GM13976 (cell line): ENCODE measurements around the gene SLC22A3.
A peak's percentile ranks its signal among the peaks of the same experiment; 100 is the strongest.

ENCODE experiments used
- DNase-seq: peaks from one replicate; pipeline ENCODE4 v3.0.0; 2012; ENCODE audit warnings: low spot score
- in situ Hi-C: fragments of 300-500 bp; cut with MboI; formaldehyde crosslinking; loops from one replicate; pipeline ENCODE4 v1.12.0; 2022; ENCODE audit warnings: low sequenced_read_pairs, mixed read lengths, inconsistent platforms; ENCODE audit not compliant: unreplicated experiment
- TF ChIP-seq, protein P1 (sequence below): IDR thresholded peaks from 2 replicates; pipeline ENCODE4 v1.5.1; 2012; ENCODE audit warnings: borderline replicate concordance, mild to moderate bottlenecking; ENCODE audit not compliant: insufficient read depth; ENCODE audit errors: extremely low read depth, missing control alignments, control extremely low read depth

The SLC22A3 gene

DNA sequence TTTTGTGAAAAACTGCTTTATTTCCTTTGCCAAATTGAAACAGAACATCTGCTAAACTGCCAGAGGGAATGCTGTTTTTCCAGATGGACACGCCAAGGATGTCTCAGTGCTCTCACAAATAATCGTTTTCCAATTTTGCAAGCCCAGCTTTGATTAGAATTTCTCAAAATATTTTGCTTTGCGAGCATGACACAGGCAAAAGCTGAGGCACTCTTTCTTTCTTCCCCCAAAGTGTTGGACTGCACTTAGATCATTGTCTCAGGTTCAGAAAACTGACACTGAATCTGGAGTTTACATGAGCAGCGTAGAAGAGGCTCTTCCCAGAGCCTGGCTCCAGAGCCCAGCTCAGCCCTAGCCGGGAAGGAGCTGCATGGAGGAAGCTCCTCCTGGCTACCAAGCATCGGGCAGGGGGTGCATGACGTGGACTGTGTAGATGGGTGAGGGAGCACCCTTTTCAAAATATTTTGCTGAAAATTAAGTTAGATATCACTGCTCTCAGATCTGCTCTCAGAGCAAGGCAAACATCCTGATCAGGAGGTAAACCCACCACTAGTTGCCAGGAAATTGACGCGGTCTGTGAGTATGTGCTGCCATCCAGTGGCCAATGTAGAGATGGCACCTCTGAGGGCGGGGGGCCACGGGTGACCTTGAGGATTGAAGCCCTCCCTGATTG is 107.5 kb downstream of the SLC22A3 start:
- in situ Hi-C loops, result loop anchor here (25.0 kb wide), 3 partner anchors 318 to 768 kb away; partner anchors contain the start of gene SOD2
- TF ChIP-seq, protein P1, sequence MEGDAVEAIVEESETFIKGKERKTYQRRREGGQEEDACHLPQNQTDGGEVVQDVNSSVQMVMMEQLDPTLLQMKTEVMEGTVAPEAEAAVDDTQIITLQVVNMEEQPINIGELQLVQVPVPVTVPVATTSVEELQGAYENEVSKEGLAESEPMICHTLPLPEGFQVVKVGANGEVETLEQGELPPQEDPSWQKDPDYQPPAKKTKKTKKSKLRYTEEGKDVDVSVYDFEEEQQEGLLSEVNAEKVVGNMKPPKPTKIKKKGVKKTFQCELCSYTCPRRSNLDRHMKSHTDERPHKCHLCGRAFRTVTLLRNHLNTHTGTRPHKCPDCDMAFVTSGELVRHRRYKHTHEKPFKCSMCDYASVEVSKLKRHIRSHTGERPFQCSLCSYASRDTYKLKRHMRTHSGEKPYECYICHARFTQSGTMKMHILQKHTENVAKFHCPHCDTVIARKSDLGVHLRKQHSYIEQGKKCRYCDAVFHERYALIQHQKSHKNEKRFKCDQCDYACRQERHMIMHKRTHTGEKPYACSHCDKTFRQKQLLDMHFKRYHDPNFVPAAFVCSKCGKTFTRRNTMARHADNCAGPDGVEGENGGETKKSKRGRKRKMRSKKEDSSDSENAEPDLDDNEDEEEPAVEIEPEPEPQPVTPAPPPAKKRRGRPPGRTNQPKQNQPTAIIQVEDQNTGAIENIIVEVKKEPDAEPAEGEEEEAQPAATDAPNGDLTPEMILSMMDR, result peak; percentile 85
- peak; percentile 62 for DNase-seq

DNA sequence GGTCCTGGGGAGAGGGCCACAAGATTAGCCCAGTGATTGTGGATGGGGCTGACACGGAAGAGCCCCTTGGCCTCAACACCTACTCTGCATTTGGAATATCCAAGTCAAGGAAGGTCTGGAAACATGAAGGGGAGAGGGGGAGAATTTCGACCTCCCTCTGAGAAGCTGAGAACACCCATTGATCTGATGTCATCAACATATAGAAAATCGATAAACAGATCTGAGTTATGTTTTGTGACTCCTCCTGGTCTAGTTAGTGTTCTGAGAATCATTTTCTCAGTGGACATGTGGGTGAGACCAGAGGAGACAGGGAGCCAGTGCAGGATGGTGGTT is 108.0 kb downstream of the SLC22A3 start:
- TF ChIP-seq, protein P1, result no peak
- no peak for DNase-seq
- in situ Hi-C loops, result loop anchor here (25.0 kb wide), 3 partner anchors 319 to 769 kb away; partner anchors contain the start of gene SOD2

DNA sequence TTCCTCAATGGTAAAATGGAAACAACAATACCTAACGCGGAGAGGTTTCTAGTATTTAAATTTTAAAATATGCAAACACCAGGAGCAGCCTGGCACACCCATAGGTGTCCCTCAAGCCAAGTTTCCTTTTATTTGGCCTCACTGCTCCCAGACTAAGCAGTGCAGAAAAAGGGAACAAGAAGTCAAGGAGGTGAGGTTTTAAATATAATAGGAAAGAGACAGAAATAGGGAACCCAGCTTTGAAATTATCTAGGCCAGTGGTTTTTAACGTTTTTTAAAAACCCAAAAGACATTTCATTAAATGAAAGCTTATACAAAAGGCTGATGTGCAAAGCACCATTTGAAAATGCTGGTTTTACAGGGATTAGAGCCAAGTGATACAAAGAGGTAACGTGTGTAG is 109.6 kb downstream of the SLC22A3 start:
- TF ChIP-seq, protein P1, result no peak
- DNase-seq, result no peak
- in situ Hi-C loops, result loop anchor here (25.0 kb wide), 3 partner anchors 321 to 771 kb away; partner anchors contain the start of gene SOD2

DNA sequence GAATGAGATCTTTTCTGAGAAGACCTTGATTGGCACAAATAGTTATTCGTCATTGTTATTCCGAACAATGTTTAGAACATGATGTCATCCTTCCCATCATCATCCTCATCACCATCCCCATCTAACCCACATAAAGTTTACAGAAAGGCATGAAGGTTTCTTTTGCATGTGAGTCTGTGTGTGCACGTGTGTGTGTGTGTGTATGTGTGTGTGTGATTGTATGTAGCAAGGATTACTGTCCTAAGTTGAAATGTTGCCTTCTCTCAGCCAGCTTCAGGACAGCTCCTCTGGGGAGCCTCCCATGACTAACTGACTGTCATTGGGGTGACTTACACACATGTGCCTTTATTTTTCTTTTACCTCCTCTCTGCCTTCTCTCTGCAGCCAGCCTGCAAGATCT is 113.5 kb downstream of the SLC22A3 start:
- no peak for DNase-seq
- TF ChIP-seq, protein P1, result no peak
- in situ Hi-C loops, result loop anchor here (25.0 kb wide), 3 partner anchors 324 to 774 kb away; partner anchors contain the start of gene SOD2

DNA sequence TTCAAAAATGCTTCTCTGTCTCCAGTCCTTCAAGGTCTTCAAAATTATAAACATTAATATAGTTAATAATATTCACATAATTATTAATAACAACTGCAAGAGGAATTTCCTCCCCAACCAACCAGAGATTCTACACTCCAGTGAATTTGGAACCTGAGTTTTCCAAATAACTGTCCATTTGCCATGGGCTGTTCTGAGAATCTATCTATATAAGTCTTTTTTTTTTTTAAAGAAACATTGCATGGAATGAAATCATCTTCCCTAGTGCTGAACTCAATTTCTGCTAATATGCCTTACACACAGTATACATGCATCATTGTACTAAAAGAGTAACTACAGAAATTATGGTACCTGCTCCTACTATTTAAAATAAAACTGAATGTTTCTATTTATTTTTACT is 113.9 kb downstream of the SLC22A3 start:
- TF ChIP-seq, protein P1, result no peak

DNA sequence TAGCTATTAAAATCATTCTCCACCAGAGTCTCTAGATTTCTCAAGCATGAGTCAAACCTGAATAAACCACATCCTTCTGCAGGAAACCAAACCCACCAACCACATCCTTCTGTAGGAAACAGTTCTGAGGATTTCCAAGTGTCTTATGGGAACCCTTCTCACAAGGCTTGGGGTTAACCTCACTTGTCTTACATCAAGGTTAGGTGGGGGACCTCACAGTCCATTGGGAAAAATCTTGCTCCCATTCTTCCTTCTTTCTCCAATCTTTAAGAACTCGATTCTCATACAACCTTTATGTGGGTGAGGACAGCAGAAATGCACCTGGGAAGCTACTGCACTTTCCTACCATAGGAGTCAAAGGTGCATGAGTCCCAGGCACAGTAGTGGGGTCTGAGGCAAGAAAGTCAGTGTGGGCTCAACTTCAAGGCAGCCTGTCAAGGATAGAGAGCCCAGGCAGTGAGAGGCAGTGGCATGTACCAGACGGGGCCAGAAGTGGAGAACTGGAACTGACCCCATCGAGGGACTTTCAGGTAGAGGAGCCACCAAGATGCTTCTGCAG is 114.5 kb downstream of the SLC22A3 start:
- peak; percentile 30 for DNase-seq
- TF ChIP-seq, protein P1, result no peak
- in situ Hi-C loops, result loop anchor here (25.0 kb wide), 3 partner anchors 325 to 775 kb away; partner anchors contain the start of gene SOD2

More for the DNA sequence above, 113.9 kb downstream of the SLC22A3 start:
- in situ Hi-C loops, result loop anchor here (25.0 kb wide), 3 partner anchors 325 to 775 kb away; partner anchors contain the start of gene SOD2
- no peak for DNase-seq
